Mucosa of stomach (tissue), 1 donor: ENCODE measurements around the gene BID.

Source experiments
- H3K27me3 ChIP-seq: one replicate; pipeline ENCODE4 v1.7.0; 2013; ENCODE audit warnings: mild to moderate bottlenecking, low read length; ENCODE audit not compliant: control insufficient read depth, insufficient read depth
- H3K36me3 ChIP-seq: one replicate; pipeline ENCODE4 v1.7.0; 2013; ENCODE audit warnings: low read length; ENCODE audit not compliant: control insufficient read depth, insufficient read depth
- H3K4me1 ChIP-seq: one replicate; pipeline ENCODE4 v1.7.0; 2013; ENCODE audit warnings: mild to moderate bottlenecking, low read length; ENCODE audit not compliant: control insufficient read depth, insufficient read depth
- H3K4me3 ChIP-seq: one replicate; pipeline ENCODE4 v1.7.0; 2013; ENCODE audit warnings: low read length
- H3K9ac ChIP-seq: one replicate; pipeline ENCODE4 v1.7.0; 2013; ENCODE audit warnings: mild to moderate bottlenecking, low read length, moderate library complexity
- H3K9me3 ChIP-seq: one replicate; pipeline ENCODE4 v1.7.0; 2013; ENCODE audit warnings: mild to moderate bottlenecking, low read length, moderate library complexity; ENCODE audit not compliant: control insufficient read depth
- donor health status: Pancreatic carcinoma.

BID gene

GRCh38 chr22:17797721-17798559 is 23.7 kb upstream of the BID start:
- Histone ChIP-seq H3K9me3 (no peaks in the 10 kb centered on the region), H3K27me3 (no peaks in the 10 kb centered on the region), H3K4me1 (no peaks in the 10 kb centered on the region), H3K36me3 (no peaks in the 10 kb centered on the region), H3K9ac (no peak overlapping the region), H3K4me3 (no peak overlapping the region)

- no peaks in the 10 kb centered on the region for H3K9me3 ChIP-seq
- H3K4me3 ChIP-seq: no peak overlapping the region
- no peak overlapping the region for H3K9ac ChIP-seq
- no peaks in the 10 kb centered on the region for H3K27me3 ChIP-seq
- H3K4me1 ChIP-seq: no peaks in the 10 kb centered on the region
- no peaks in the 10 kb centered on the region for H3K36me3 ChIP-seq
These were observed 22.4 kb upstream of the BID start for GRCh38 chr22:17796695-17797094.

GRCh38 chr22:17795661-17796548 is 21.6 kb upstream of the BID start:
- Histone ChIP-seq H3K27me3 (no peaks in the 10 kb centered on the region), H3K4me1 (no peaks in the 10 kb centered on the region), H3K36me3 (no peaks in the 10 kb centered on the region), H3K9me3 (no peaks in the 10 kb centered on the region), H3K4me3 (no peak overlapping the region), H3K9ac (no peak overlapping the region)

- Histone ChIP-seq H3K4me3 (no peak overlapping the region), H3K36me3 (no peaks in the 10 kb centered on the region), H3K9ac (no peak overlapping the region), H3K9me3 (no peaks in the 10 kb centered on the region), H3K27me3 (no peaks in the 10 kb centered on the region), H3K4me1 (no peaks in the 10 kb centered on the region)
These were observed 20.7 kb upstream of the BID start for GRCh38 chr22:17794726-17795542.

- no peaks in the 10 kb centered on the region for H3K36me3 ChIP-seq
- H3K9me3 ChIP-seq: no peaks in the 10 kb centered on the region
- H3K9ac ChIP-seq: no peak overlapping the region
- H3K4me1 ChIP-seq: no peaks in the 10 kb centered on the region
- H3K27me3 ChIP-seq: no peaks in the 10 kb centered on the region
- H3K4me3 ChIP-seq: no peak overlapping the region
These were observed 18.7 kb upstream of the BID start for GRCh38 chr22:17792854-17793434.

GRCh38 chr22:17792299-17792698 is 18.0 kb upstream of the BID start:
- no peaks in the 10 kb centered on the region for H3K36me3 ChIP-seq
- no peak overlapping the region for H3K4me3 ChIP-seq
- no peaks in the 10 kb centered on the region for H3K27me3 ChIP-seq
- H3K4me1 ChIP-seq: no peaks in the 10 kb centered on the region
- H3K9ac ChIP-seq: no peak overlapping the region
- no peaks in the 10 kb centered on the region for H3K9me3 ChIP-seq

- H3K4me3 ChIP-seq: no peak overlapping the region
- H3K36me3 ChIP-seq: no peaks in the 10 kb centered on the region
- H3K9ac ChIP-seq: no peak overlapping the region
- no peaks in the 10 kb centered on the region for H3K27me3 ChIP-seq
- no peaks in the 10 kb centered on the region for H3K9me3 ChIP-seq
- no peaks in the 10 kb centered on the region for H3K4me1 ChIP-seq
These were observed 16.9 kb upstream of the BID start for GRCh38 chr22:17791196-17791595.

GRCh38 chr22:17789379-17790200 is 15.3 kb upstream of the BID start:
- H3K9me3 ChIP-seq: no peaks in the 10 kb centered on the region
- no peaks in the 10 kb centered on the region for H3K36me3 ChIP-seq
- H3K4me3 ChIP-seq: no peak overlapping the region
- H3K9ac ChIP-seq: no peak overlapping the region
- no peaks in the 10 kb centered on the region for H3K27me3 ChIP-seq
- no peaks in the 10 kb centered on the region for H3K4me1 ChIP-seq

GRCh38 chr22:17788528-17789378 is 14.5 kb upstream of the BID start:
- Histone ChIP-seq H3K36me3 (no peaks in the 10 kb centered on the region), H3K4me3 (no peak overlapping the region), H3K27me3 (no peaks in the 10 kb centered on the region), H3K9me3 (no peaks in the 10 kb centered on the region), H3K4me1 (no peaks in the 10 kb centered on the region), H3K9ac (no peak overlapping the region)

- Histone ChIP-seq H3K4me1 (peaks cover 4% of the 10 kb centered on the region), H3K9ac (no peak overlapping the region), H3K4me3 (no peak overlapping the region), H3K36me3 (no peaks in the 10 kb centered on the region), H3K9me3 (no peaks in the 10 kb centered on the region), H3K27me3 (no peaks in the 10 kb centered on the region)
These were observed 13.6 kb upstream of the BID start for GRCh38 chr22:17787716-17788330.
